Prostate gland (tissue), 2 donors: Measurements from ENCODE around the gene GLYATL3. TPM values are rescaled to one million over a fixed set of nuclear protein-coding genes. Genes with fewer than 3 reads are reported as not detected.
"Not testable (repeated sequence)": the region's sequence is repeated elsewhere in the genome, so short reads cannot be mapped to it uniquely, and the experiment has no call there.

Source experiments
- DNase-seq: peaks from one replicate; pipeline ENCODE4 v3.0.0-alpha.2; 2019; ENCODE audit warnings: low spot score
- H3K27ac ChIP-seq, 2 donors: fragments of 200-600 bp; sonication (generic); 2 replicates each; pipeline ENCODE4 v1.5.1; 2017 to 2019
- H3K27me3 ChIP-seq: fragments of 200-600 bp; sonication (generic); replicated peaks from 2 replicates; pipeline ENCODE4 v1.5.1; 2019; ENCODE audit not compliant: insufficient read depth
- H3K36me3 ChIP-seq, 2 donors: fragments of 200-600 bp; sonication (generic); 1 replicate in 1 of 2; 2 replicates in 1 of 2; pipeline versions ENCODE4 v1.5.1 to v1.8.1; 2017 to 2019
- H3K4me1 ChIP-seq: fragments of 200-600 bp; sonication (generic); replicated peaks from 2 replicates; pipeline ENCODE4 v1.5.1; 2019
- H3K4me3 ChIP-seq, 2 donors: fragments of 200-600 bp; sonication (generic); 2 replicates each; pipeline ENCODE4 v1.5.1; 2017 to 2019
- H3K9me3 ChIP-seq: fragments of 200-600 bp; sonication (generic); 2 replicates; pipeline ENCODE4 v1.5.1; 2017
- CTCF ChIP-seq, 4 experiments: fragments of 200-600 bp in 2 of 4; fragments of 450-650 bp in 2 of 4; sonication (generic) in 2 of 4; IDR thresholded peaks; 1 replicate in 3 of 4; 2 replicates in 1 of 4; pipeline ENCODE4 v1.5.1; 2016 to 2019; ENCODE audit warnings: antibody characterized with exemption in 4 of 4, mild to moderate bottlenecking in 2 of 4, moderate library complexity in 2 of 4
- POLR2A ChIP-seq: fragments of 450-650 bp; IDR thresholded peaks from one replicate; pipeline ENCODE4 v1.6.1; 2016; ENCODE audit warnings: antibody characterized with exemption, mild to moderate bottlenecking
- POLR2AphosphoS5 ChIP-seq: sonication (generic); formaldehyde crosslinking; IDR thresholded peaks from one replicate; pipeline ENCODE4 v1.6.1; 2017; ENCODE audit warnings: antibody characterized with exemption
- WGBS: methylation state at CpG from one replicate; pipeline ENCODE4 v1.1.5; 2018; 5-methylcytosine and 5-hydroxymethylcytosine counted together
- intact Hi-C: fragments of 100-400 bp; cut with DNase I; formaldehyde crosslinking; loops from one replicate; pipeline ENCODE4 v1.14.2; 2022
- total RNA-seq, 2 donors: library from RNA; depleted of rRNA; stranded (reverse); fragments of >200 nt; gene quantifications; one replicate each; pipeline ENCODE4 v1.1.0, GENCODE V29; 2016

The GLYATL3 gene
- total RNA-seq, 2 donors from 2014 or later, result not detected

GRCh38 chr6:49479308-49479970 is 20.3 kb upstream of the GLYATL3 start:
- DNase-seq, result no peak
- Histone ChIP-seq H3K9me3 (no peaks in the 10 kb centered on the region), H3K27me3 (no peaks in the 10 kb centered on the region), H3K27ac (no peak overlapping the region), H3K4me1 (no peaks in the 10 kb centered on the region), H3K4me3 (no peak overlapping the region), H3K36me3 (no peaks in the 10 kb centered on the region)
- WGBS, result 75% methylated on average over 3 of the region's 3 CpGs
- intact Hi-C loops, result no loop called here
- TF ChIP-seq POLR2A, result no peak
- TF ChIP-seq CTCF (IDR thresholded peaks at IDR 0.05), result no peak
- TF ChIP-seq POLR2AphosphoS5, result no peak

DNA sequence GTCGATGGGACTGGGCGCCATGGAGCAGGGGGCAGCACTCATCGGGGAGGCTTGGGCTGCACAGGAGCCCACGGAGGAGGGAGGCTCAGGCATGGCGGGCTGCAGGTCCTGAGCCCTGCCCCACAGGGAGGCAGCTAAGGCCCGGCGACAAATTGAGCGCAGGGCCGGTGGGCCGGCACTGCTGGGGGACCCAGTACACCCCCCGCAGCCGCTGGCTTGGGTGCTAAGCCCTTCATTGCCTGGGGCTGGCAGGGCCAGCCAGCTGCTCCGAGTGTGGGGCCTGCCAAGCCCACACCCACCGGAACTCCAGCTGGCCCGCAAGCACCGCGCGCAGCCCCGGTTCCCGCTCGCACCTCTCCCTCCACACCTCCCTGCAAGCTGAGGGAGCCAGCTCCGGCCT is 17.9 kb upstream of the GLYATL3 start:
- H3K36me3 ChIP-seq, DNase-seq, intact Hi-C loops, H3K27me3 ChIP-seq, H3K9me3 ChIP-seq, H3K27ac ChIP-seq, H3K4me1 ChIP-seq, H3K4me3 ChIP-seq: not testable (repeated sequence)
- 94% methylated on average over 21 of the region's 22 CpGs for WGBS

GRCh38 chr6:49483380-49483779 is 16.3 kb upstream of the GLYATL3 start:
- DNase-seq, H3K36me3 ChIP-seq, H3K9me3 ChIP-seq, H3K4me3 ChIP-seq, intact Hi-C loops, H3K27me3 ChIP-seq, H3K4me1 ChIP-seq, H3K27ac ChIP-seq: not testable (repeated sequence)
- WGBS, result 88% methylated on average over 10 of the region's 14 CpGs

DNA sequence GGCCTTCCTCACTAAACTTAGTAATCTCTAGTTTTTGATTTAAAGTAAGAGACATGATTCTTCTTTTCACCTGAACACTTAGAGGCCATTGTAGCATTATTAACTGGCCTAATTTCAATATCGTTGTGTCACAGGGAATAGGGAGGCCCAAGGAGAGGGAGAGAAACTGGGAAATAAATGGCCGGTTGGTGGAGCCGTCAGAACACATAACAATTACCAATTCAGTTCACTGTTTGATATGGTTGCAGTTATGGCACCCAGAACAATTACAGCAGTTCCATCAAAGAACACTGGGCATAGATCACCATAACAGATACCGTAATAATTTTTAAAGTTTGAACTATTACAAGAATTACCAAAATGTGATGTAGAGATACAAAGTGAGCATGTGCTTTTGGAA is 9.1 kb upstream of the GLYATL3 start:
- Histone ChIP-seq H3K27ac (no peak overlapping the region), H3K4me1 (no peaks in the 10 kb centered on the region), H3K27me3 (no peaks in the 10 kb centered on the region), H3K9me3 (no peaks in the 10 kb centered on the region), H3K36me3 (no peaks in the 10 kb centered on the region), H3K4me3 (no peak overlapping the region)
- DNase-seq, result no peak
- TF ChIP-seq POLR2A (no peak), CTCF (IDR thresholded peaks at IDR 0.05) (no peak), POLR2AphosphoS5 (no peak)
- WGBS, result 94% methylated on average over 4 of the region's 4 CpGs
- intact Hi-C loops, result no loop called here

GRCh38 chr6:49497304-49497703 is 2.4 kb upstream of the GLYATL3 start:
- H3K4me3 ChIP-seq, result no peak overlapping the region
- no peaks in the 10 kb centered on the region for H3K36me3 ChIP-seq
- TF ChIP-seq POLR2A, result no peak
- no peak for TF ChIP-seq POLR2AphosphoS5
- no peak for TF ChIP-seq CTCF (IDR thresholded peaks at IDR 0.05)
- H3K27me3 ChIP-seq, result no peaks in the 10 kb centered on the region
- no peaks in the 10 kb centered on the region for H3K4me1 ChIP-seq
- no peak for DNase-seq
- intact Hi-C loops, result no loop called here
- H3K27ac ChIP-seq, result no peak overlapping the region
- WGBS, result 37% methylated on average over 3 of the region's 3 CpGs
- H3K9me3 ChIP-seq, result no peaks in the 10 kb centered on the region

GRCh38 chr6:49499126-49499525 is 597 bp upstream of the GLYATL3 start:
- no peak for TF ChIP-seq CTCF (IDR thresholded peaks at IDR 0.05)
- no peak for TF ChIP-seq POLR2AphosphoS5
- TF ChIP-seq POLR2A, result no peak
- no peak for DNase-seq
- H3K27me3 ChIP-seq, result no peaks in the 10 kb centered on the region
- H3K4me1 ChIP-seq, result no peaks in the 10 kb centered on the region
- no peak overlapping the region for H3K4me3 ChIP-seq
- intact Hi-C loops, result no loop called here
- H3K27ac ChIP-seq, result no peak overlapping the region
- no peaks in the 10 kb centered on the region for H3K9me3 ChIP-seq
- WGBS, result 38% methylated on average over 1 of the region's 1 CpG
- no peaks in the 10 kb centered on the region for H3K36me3 ChIP-seq
